Subcutaneous preadipocyte (primary cell): ENCODE measurements around the gene ZDHHC7. TPM values are rescaled to one million over a fixed set of nuclear protein-coding genes. Genes with fewer than 3 reads are reported as not detected.

Experiments used
- total RNA-seq: library from RNA; depleted of rRNA; stranded (reverse); fragments of >200 nt; gene quantifications from 2 replicates; pipeline ENCODE4 v1.2.3, GENCODE V29; 2012

Gene ZDHHC7
- 78.6 and 79.6 TPM in 2 replicates for total RNA-seq

GRCh38 chr16:85010931-85011845 is at the start of gene ZDHHC7:
Gene ZDHHC7 (minus strand): TSS chr16:85011535. CDS start chr16:84990618, 20,917 bp downstream.

GRCh38 chr16:85027349-85027957 is 16.1 kb upstream of the ZDHHC7 start, which contains the start of gene KIAA0513:
Gene KIAA0513 (plus strand): TSS chr16:85027795. CDS start chr16:85067072, 39,277 bp downstream.

Other genes starting within 250 kb of the ZDHHC7 start
- 6.5 and 54.4 TPM in 2 replicates for gene CRISPLD2, start 191.6 kb downstream of the ZDHHC7 start, total RNA-seq
- 7.8 and 11.4 TPM in 2 replicates for gene KIAA0513, start 16.3 kb upstream of the ZDHHC7 start, total RNA-seq
- gene CIBAR2, start 100.9 kb upstream of the ZDHHC7 start, total RNA-seq = not detected in 2 replicates